ENCODE measurements around the gene FOXA3. TPM values are rescaled to one million over a fixed set of nuclear protein-coding genes. Genes with fewer than 3 reads are reported as not detected.

The FOXA3 gene
- total and polyA plus RNA-seq, 2 donors (not counting 3 experiments of a cell fraction or from before 2014, with no cell fraction given) = 0.06 TPM; not detected in 1

- dilution Hi-C loops (cut with MboI; ENCODE audit: extremely low pct_ligation_motif_present, low sequenced_read_pairs) = no loop called here
- H3K27me3 ChIP-seq (ENCODE audit: control insufficient read depth in 2 of 2, insufficient read depth in 2 of 2, low read length in 2 of 2) = peaks cover 0 to 3% of the 10 kb centered on the region in 2 experiments
These were observed 53.4 kb downstream of the FOXA3 start for GRCh38 chr19:45917421-45918091.

More at GRCh38 chr19:45917421-45918091, 53.4 kb downstream of the FOXA3 start:
- H3K36me3 ChIP-seq (ENCODE audit: control insufficient read depth in 2 of 2, extremely low read depth in 1 of 2, insufficient read depth in 2 of 2, low read length in 2 of 2) = no peaks in the 10 kb centered on the region
- H3K4me1 ChIP-seq (ENCODE audit: control insufficient read depth, extremely low read depth, insufficient read depth, low read length) = no peaks in the 10 kb centered on the region
- H3K4me3 ChIP-seq (replicated peaks in 1 of 3; ENCODE audit: insufficient read depth in 1 of 3, low read depth in 1 of 3, low read length in 3 of 3) = no peak overlapping the region
- ChIA-PET POLR2A (no interaction called here), CTCF (interaction anchor here (1.3 to 1.6 kb wide), 2 partner anchors 78 to 111 kb away, joined by 3 to 5 read pairs; partner anchors contain the start of gene CCDC61)
- FAIRE-seq (no peak), DNase-seq (ENCODE audit: low read depth, low spot score) (no peak)
- H3K27ac ChIP-seq (ENCODE audit: insufficient read depth, low read depth, low read length) = no peak overlapping the region
- no peak overlapping the region for H3K9ac ChIP-seq (replicated peaks; ENCODE audit: extremely low read depth, insufficient read depth, low read length)
- H3K9me1 ChIP-seq (replicated peaks; ENCODE audit: control insufficient read depth, extremely low read depth, insufficient read depth, low read length) = no peaks in the 10 kb centered on the region
- no peaks in the 10 kb centered on the region for H3K9me3 ChIP-seq (replicated peaks; ENCODE audit: control insufficient read depth, insufficient read depth, low read length)
- no peaks in the 10 kb centered on the region for H3K79me2 ChIP-seq (ENCODE audit: control insufficient read depth, insufficient read depth, low read length)
- no TSS peak for BruUV-seq (replicated peaks)
- H4K20me1 ChIP-seq (replicated peaks; ENCODE audit: control insufficient read depth, extremely low read depth, insufficient read depth, low read length) = no peaks in the 10 kb centered on the region
- no peak overlapping the region for H2AFZ ChIP-seq (ENCODE audit: low read depth, low read length)
- TF ChIP-seq CTCF (IDR thresholded peaks at IDR 0.05; ENCODE audit: extremely low read depth in 1 of 2, insufficient read depth in 1 of 2, low read depth in 1 of 2, low read length in 2 of 2) (no peak), JUN (IDR thresholded peaks at IDR 0.05; ENCODE audit: borderline replicate concordance, insufficient read depth, insufficient read length, low read depth) (no peak), EZH2 (IDR thresholded peaks at IDR 0.05; ENCODE audit: borderline replicate concordance, low read depth, low read length, severe bottlenecking) (no peak), FOS (IDR thresholded peaks at IDR 0.05; ENCODE audit: borderline replicate concordance, insufficient read depth, low read length) (no peak), MYC (IDR thresholded peaks at IDR 0.05; ENCODE audit: low read depth, low read length) (no peak), POLR2A (IDR thresholded peaks at IDR 0.05; ENCODE audit: low read depth, low read length) (no peak), POLR2AphosphoS5 (IDR thresholded peaks at IDR 0.05; ENCODE audit: insufficient read depth, low read depth, low read length) (no peak), GATA2 (IDR thresholded peaks at IDR 0.05; ENCODE audit: insufficient read depth, insufficient read length, low read depth, low read length) (no peak)
- TF ChIP-seq, protein P1, sequence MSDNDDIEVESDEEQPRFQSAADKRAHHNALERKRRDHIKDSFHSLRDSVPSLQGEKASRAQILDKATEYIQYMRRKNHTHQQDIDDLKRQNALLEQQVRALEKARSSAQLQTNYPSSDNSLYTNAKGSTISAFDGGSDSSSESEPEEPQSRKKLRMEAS (IDR thresholded peaks at IDR 0.05; ENCODE audit: insufficient read depth, insufficient read length) = no peak
- no peak overlapping the region for H3K4me2 ChIP-seq (ENCODE audit: insufficient read depth, low read length)
- intact Hi-C loops (cut with micrococcal nuclease) = no loop called here
